Osteoblast (primary cell): ENCODE measurements around the gene ICA1L. TPM values are rescaled to one million over a fixed set of nuclear protein-coding genes. Genes with fewer than 3 reads are reported as not detected.
"Not testable (repeated sequence)": the region's sequence is repeated elsewhere in the genome, so short reads cannot be mapped to it uniquely, and the experiment has no call there.

Experiments
- DNase-seq: peaks from one replicate; pipeline ENCODE4 v3.0.0; 2011; ENCODE audit warnings: low spot score, mixed read lengths; ENCODE audit not compliant: insufficient read length; ENCODE audit errors: missing footprints
- H2AFZ ChIP-seq: 2 replicates; pipeline ENCODE4 v1.6.0; 2011; ENCODE audit warnings: mild to moderate bottlenecking, low read length
- H3K27ac ChIP-seq: 2 replicates; pipeline ENCODE4 v1.5.1; 2011; ENCODE audit warnings: mild to moderate bottlenecking, low read depth, low read length, moderate library complexity
- H3K27me3 ChIP-seq: 2 replicates; pipeline ENCODE4 v1.6.0; 2012; ENCODE audit warnings: mild to moderate bottlenecking, control low read depth, inconsistent platforms, low read length, moderate library complexity; ENCODE audit not compliant: insufficient read depth
- H3K36me3 ChIP-seq: 2 replicates; pipeline ENCODE4 v1.5.1; 2011; ENCODE audit warnings: mild to moderate bottlenecking, low read length, control low read depth, moderate library complexity; ENCODE audit not compliant: insufficient read depth
- H3K4me1 ChIP-seq: 2 replicates; pipeline ENCODE4 v1.5.1; 2011; ENCODE audit warnings: mild to moderate bottlenecking, low read length, control low read depth, moderate library complexity; ENCODE audit not compliant: insufficient read depth
- H3K4me2 ChIP-seq: 2 replicates; pipeline ENCODE4 v1.6.0; 2011; ENCODE audit warnings: mild to moderate bottlenecking, low read length; ENCODE audit not compliant: insufficient read depth
- H3K4me3 ChIP-seq: fragments of 200-600 bp; sonication (generic); 3 replicates; pipeline ENCODE4 v1.5.1; 2012; ENCODE audit warnings: mild to moderate bottlenecking, low read length, inconsistent platforms; ENCODE audit not compliant: insufficient read depth
- H3K79me2 ChIP-seq: 2 replicates; pipeline ENCODE4 v1.6.0; 2012; ENCODE audit warnings: mild to moderate bottlenecking, low read length, control low read depth, inconsistent platforms; ENCODE audit not compliant: insufficient read depth
- H3K9me3 ChIP-seq: 2 replicates; pipeline ENCODE4 v1.5.1; 2011; ENCODE audit warnings: low read depth, low read length, control low read depth
- H4K20me1 ChIP-seq: 2 replicates; pipeline ENCODE4 v1.6.0; 2012; ENCODE audit warnings: mild to moderate bottlenecking, low read length, control low read depth; ENCODE audit not compliant: insufficient read depth
- total RNA-seq: library from RNA; depleted of rRNA; stranded (reverse); fragments of >200 nt; gene quantifications from 2 replicates; pipeline ENCODE4 v1.2.3, GENCODE V29; 2012
- TF ChIP-seq, protein P1 (sequence below): IDR thresholded peaks from 2 replicates; pipeline ENCODE4 v1.5.1; 2011; ENCODE audit warnings: mild to moderate bottlenecking, low read depth, low read length, moderate library complexity; ENCODE audit errors: extremely low read depth

Gene ICA1L
- total RNA-seq, 1 donor: 8.7 TPM

DNA sequence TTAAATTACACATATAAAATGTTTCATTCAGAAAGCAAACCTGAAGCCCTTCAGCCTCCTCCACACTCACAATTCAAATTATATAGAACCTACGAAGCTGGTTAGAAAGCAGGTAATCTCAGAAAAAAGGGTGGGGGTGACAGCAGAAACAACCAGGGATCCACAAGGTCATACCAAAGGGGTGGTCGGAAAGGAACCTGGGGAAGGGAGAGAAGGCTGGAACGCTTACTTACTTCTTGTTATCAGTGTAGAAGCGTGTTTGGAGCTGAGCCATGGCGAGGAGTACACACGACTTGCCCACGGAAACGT lies 39.6 kb upstream of the ICA1L start:
- DNase-seq: no peak
- H2AFZ ChIP-seq: peak overlapping the region; percentile 99
- TF ChIP-seq, protein P1, sequence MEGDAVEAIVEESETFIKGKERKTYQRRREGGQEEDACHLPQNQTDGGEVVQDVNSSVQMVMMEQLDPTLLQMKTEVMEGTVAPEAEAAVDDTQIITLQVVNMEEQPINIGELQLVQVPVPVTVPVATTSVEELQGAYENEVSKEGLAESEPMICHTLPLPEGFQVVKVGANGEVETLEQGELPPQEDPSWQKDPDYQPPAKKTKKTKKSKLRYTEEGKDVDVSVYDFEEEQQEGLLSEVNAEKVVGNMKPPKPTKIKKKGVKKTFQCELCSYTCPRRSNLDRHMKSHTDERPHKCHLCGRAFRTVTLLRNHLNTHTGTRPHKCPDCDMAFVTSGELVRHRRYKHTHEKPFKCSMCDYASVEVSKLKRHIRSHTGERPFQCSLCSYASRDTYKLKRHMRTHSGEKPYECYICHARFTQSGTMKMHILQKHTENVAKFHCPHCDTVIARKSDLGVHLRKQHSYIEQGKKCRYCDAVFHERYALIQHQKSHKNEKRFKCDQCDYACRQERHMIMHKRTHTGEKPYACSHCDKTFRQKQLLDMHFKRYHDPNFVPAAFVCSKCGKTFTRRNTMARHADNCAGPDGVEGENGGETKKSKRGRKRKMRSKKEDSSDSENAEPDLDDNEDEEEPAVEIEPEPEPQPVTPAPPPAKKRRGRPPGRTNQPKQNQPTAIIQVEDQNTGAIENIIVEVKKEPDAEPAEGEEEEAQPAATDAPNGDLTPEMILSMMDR: no peak
- no peaks in the 10 kb centered on the region for H3K9me3 ChIP-seq
- H3K36me3 ChIP-seq: no peaks in the 10 kb centered on the region
- H4K20me1 ChIP-seq: no peaks in the 10 kb centered on the region
- peak overlapping the region; percentile 84 for H3K4me3 ChIP-seq
- peaks cover 41% of the 10 kb centered on the region for H3K79me2 ChIP-seq
- peaks cover 15% of the 10 kb centered on the region for H3K4me1 ChIP-seq
- H3K4me2 ChIP-seq: peak overlapping the region; percentile 97
- peak overlapping the region; percentile 90 for H3K27ac ChIP-seq
- no peaks in the 10 kb centered on the region for H3K27me3 ChIP-seq

DNA sequence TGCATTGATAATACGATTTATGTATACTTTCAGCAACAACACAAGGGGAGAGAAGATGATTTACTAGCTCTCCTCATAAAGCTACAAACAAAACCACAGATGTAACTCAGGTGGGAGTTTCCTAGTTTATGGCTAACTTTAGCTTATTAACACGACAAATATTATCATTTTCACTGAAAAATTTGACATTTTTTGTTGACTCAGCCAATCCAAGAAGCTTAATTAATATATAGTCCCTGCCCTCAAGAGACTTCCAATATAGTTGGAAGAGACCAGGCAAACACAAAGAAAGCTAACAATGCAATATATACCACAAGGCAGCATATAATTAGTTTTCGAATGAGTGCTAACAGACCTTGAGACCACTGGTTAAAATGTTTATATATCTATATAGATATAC lies 39.1 kb upstream of the ICA1L start:
- Histone ChIP-seq H4K20me1 (no peaks in the 10 kb centered on the region), H3K4me2 (peak overlapping the region; percentile 97), H3K79me2 (peaks cover 41% of the 10 kb centered on the region), H3K9me3 (no peaks in the 10 kb centered on the region), H3K4me1 (peaks cover 15% of the 10 kb centered on the region), H3K36me3 (no peaks in the 10 kb centered on the region), H2AFZ (no peak overlapping the region), H3K27me3 (no peaks in the 10 kb centered on the region), H3K4me3 (peak overlapping the region; percentile 84), H3K27ac (peak overlapping the region; percentile 90)
- no peak for DNase-seq
- TF ChIP-seq, protein P1: no peak

DNA sequence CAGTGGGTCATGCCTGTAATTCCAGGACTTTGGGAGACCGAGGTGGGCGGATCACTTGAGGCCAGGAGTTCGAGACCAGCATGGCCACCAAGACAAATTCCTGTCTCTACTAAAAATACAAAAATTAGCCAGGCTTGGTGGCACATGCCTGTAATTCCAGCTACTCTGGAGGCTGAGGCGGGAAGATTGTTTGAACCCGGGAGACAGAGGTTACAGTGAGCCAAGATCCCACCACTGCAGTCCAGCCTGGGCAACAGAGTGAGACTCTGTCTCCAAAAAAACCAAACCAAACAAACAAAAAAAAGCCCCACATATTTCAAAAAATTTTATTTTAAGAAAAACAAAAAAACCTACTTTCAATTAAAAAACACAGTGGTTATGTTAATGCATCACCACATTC lies 38.7 kb upstream of the ICA1L start:
- H3K36me3 ChIP-seq, H3K27me3 ChIP-seq, H3K27ac ChIP-seq, H3K9me3 ChIP-seq, H4K20me1 ChIP-seq, DNase-seq, H2AFZ ChIP-seq: not testable (repeated sequence)
- H3K4me1 ChIP-seq: peaks cover 15% of the 10 kb centered on the region
- peak overlapping the region; percentile 97 for H3K4me2 ChIP-seq
- peaks cover 44% of the 10 kb centered on the region for H3K79me2 ChIP-seq
- peak overlapping the region; percentile 84 for H3K4me3 ChIP-seq

DNA sequence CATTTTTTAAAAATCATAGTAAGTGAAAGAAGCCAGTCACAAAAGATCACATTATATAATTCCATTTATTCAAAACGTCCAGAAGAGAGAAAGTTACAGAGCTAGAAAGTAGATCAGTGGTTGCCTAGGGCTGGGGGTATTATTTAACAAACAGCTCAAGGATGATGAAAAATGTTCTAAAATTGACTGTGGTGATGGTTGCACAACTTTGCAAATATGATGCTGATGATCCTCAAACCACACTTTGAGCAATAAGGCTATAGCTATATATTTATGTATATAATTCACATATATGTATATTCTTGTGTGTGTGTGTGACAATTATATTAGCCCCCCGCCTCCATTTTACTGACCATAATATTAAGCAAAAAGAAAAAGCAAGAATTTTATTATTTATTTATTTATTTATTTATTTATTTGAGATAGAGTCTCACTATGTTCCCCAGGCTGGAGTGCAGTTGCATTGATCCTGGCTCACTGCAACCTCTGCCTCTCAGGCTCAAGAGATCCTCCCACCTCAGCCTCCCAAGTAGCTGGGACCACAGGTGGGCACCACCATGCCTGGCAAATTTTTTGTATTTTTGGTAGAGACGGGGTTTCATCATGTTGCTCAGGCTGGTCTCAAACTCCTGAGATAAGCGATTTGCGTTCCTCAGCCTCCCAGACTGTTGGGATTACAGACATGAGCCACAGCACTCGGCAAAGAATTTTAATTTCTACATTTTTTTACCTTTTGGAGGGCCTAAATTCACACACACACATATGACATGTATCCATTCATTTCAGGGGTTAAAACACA lies 38.0 kb upstream of the ICA1L start:
- Histone ChIP-seq H3K36me3 (peaks cover 4% of the 10 kb centered on the region), H3K4me3 (no peak overlapping the region), H3K9me3 (no peaks in the 10 kb centered on the region), H3K4me2 (peak overlapping the region; percentile 97), H3K4me1 (peaks cover 15% of the 10 kb centered on the region), H3K79me2 (peaks cover 48% of the 10 kb centered on the region), H3K27ac (no peak overlapping the region), H2AFZ (no peak overlapping the region), H4K20me1 (no peaks in the 10 kb centered on the region), H3K27me3 (no peaks in the 10 kb centered on the region)
- no peak for DNase-seq
- TF ChIP-seq, protein P1: no peak
